ENCODE data around the gene NACA2.

NACA2 gene

GRCh38 chr17:61543786-61544415, 47.1 kb downstream of the NACA2 start:
- H3K27ac ChIP-seq: no peak overlapping the region
- no peak for TF ChIP-seq CTCF (conservative IDR thresholded peaks at IDR 0.05)

GRCh38 chr17:61542027-61542426, 49.0 kb downstream of the NACA2 start:
- no peak for TF ChIP-seq CTCF (conservative IDR thresholded peaks at IDR 0.05)
- H3K27ac ChIP-seq: no peak overlapping the region

GRCh38 chr17:61540874-61541273, 50.1 kb downstream of the NACA2 start:
- TF ChIP-seq CTCF (conservative IDR thresholded peaks at IDR 0.05): no peak
- no peak overlapping the region for H3K27ac ChIP-seq
